LHCN-M2 (cell line): Measurements from ENCODE around the gene GRAMD4. TPM values are rescaled to one million over a fixed set of nuclear protein-coding genes. Genes with fewer than 3 reads are reported as not detected.

Experiments used
- DNase-seq: peaks from one replicate; pipeline ENCODE4 v3.0.0-alpha.2; 2012; ENCODE audit warnings: low read depth
- total RNA-seq: library from RNA; depleted of rRNA; stranded (reverse); fragments of >200 nt; gene quantifications from 2 replicates; pipeline ENCODE4 v1.2.3, GENCODE V29; 2014; rRNA removed

Gene GRAMD4
- total RNA-seq, 1 experiment from 2014 or later = 5.8 TPM

GRCh38 chr22:46714550-46714949 lies 94.4 kb downstream of the GRAMD4 start:
- DNase-seq = no peak

- DNase-seq = no peak
These were observed 99.7 kb downstream of the GRAMD4 start for GRCh38 chr22:46719921-46720320.

- DNase-seq = no peak
These were observed 101.4 kb downstream of the GRAMD4 start for GRCh38 chr22:46721501-46722085.

GRCh38 chr22:46723882-46724281 lies 103.7 kb downstream of the GRAMD4 start:
- no peak for DNase-seq

- DNase-seq = no peak
These were observed 104.9 kb downstream of the GRAMD4 start for GRCh38 chr22:46725096-46725495.

GRCh38 chr22:46726066-46726985 lies 106.1 kb downstream of the GRAMD4 start:
- no peak for DNase-seq

- DNase-seq = no peak
These were observed 106.8 kb downstream of the GRAMD4 start for GRCh38 chr22:46726986-46727317.

- no peak for DNase-seq
These were observed 107.7 kb downstream of the GRAMD4 start for GRCh38 chr22:46727813-46728364.

- no peak for DNase-seq
These were observed 108.3 kb downstream of the GRAMD4 start for GRCh38 chr22:46728470-46728869.

Other genes starting within 250 kb of the GRAMD4 start
- gene CELSR1, start 82.8 kb upstream of the GRAMD4 start, total RNA-seq = under 0.01 and 0.06 TPM in 2 replicates
- 70.0 and 82.8 TPM in 2 replicates for gene CERK, start 117.9 kb downstream of the GRAMD4 start, total RNA-seq
- 13.1 and 14.0 TPM in 2 replicates for gene TBC1D22A, start 142.3 kb downstream of the GRAMD4 start, total RNA-seq